ENCODE measurements around the gene MDC1. TPM values are rescaled to one million over a fixed set of nuclear protein-coding genes. Genes with fewer than 3 reads are reported as not detected.

Gene MDC1
- total RNA-seq, 1 experiment from 2014 or later: 95.9 TPM

GRCh38 chr6:30763155-30763617 is 46.1 kb upstream of the MDC1 start:
- Mint-ChIP-seq H3K4me3 (no peak overlapping the region), H3K36me3 (peaks cover 4% of the 10 kb centered on the region; the same call in 1 of the 2 replicates), H3K4me1 (peaks cover 58% of the 10 kb centered on the region), H3K9me3 (peaks cover 7% of the 10 kb centered on the region; the same call in 1 of the 2 replicates), H3K27me3 (ENCODE audit: low read depth) (no peaks in the 10 kb centered on the region; the same call in 1 of the 2 replicates), H3K27ac (peak overlapping the region; percentile 98)
- ATAC-seq (no peak), DNase-seq (ENCODE audit: low spot score) (no peak)
- POLR2A ChIA-PET: interaction anchor here (1.2 kb wide), 1 partner anchor 19 kb away, joined by 3 read pairs; the partner anchor contains the start of gene IER3
- TF ChIP-seq HMGXB4 (CRISPR knock-in tag; IDR thresholded peaks at IDR 0.05) (no peak), ESRRA (CRISPR knock-in tag; IDR thresholded peaks at IDR 0.05; ENCODE audit: borderline replicate concordance) (no peak), ZBTB21 (CRISPR knock-in tag; IDR thresholded peaks at IDR 0.05; ENCODE audit: borderline replicate concordance) (no peak), SOX15 (CRISPR knock-in tag; IDR thresholded peaks at IDR 0.05) (no peak), ZNF416 (CRISPR knock-in tag; IDR thresholded peaks at IDR 0.05) (no peak), ZNF219 (CRISPR knock-in tag; IDR thresholded peaks at IDR 0.05; ENCODE audit: borderline replicate concordance) (no peak), GABPB1 (CRISPR knock-in tag; IDR thresholded peaks at IDR 0.05) (no peak), NFYB (CRISPR knock-in tag; conservative IDR thresholded peaks at IDR 0.05; ENCODE audit: low read depth) (no peak), ERG (CRISPR knock-in tag; IDR thresholded peaks at IDR 0.05) (no peak), TEAD1 (CRISPR knock-in tag; IDR thresholded peaks at IDR 0.05) (no peak), GRHL2 (CRISPR knock-in tag; IDR thresholded peaks at IDR 0.05; ENCODE audit: insufficient replicate concordance, severe bottlenecking) (no peak), SMAD4 (CRISPR knock-in tag; IDR thresholded peaks at IDR 0.05) (no peak), ZMAT4 (CRISPR knock-in tag; IDR thresholded peaks at IDR 0.05) (no peak), ZNF263 (CRISPR knock-in tag; IDR thresholded peaks at IDR 0.05; ENCODE audit: low read depth) (no peak), ATF2 (CRISPR knock-in tag; IDR thresholded peaks at IDR 0.05; ENCODE audit: borderline replicate concordance, low read depth) (no peak), USF1 (CRISPR knock-in tag; IDR thresholded peaks at IDR 0.05) (no peak), E2F4 (CRISPR knock-in tag; IDR thresholded peaks at IDR 0.05; ENCODE audit: borderline replicate concordance, low read depth) (no peak)
- CTCF ChIA-PET: interaction anchor here (0.6 to 2.3 kb wide), 6 partner anchors 14 to 680 kb away, joined by 3 to 6 read pairs (median 3); partner anchors contain the start of gene IER3

GRCh38 chr6:30761791-30762429 is 44.8 kb upstream of the MDC1 start:
- POLR2A ChIA-PET: no interaction called here
- DNase-seq (ENCODE audit: low spot score): no peak
- H3K4me1 Mint-ChIP-seq: peaks cover 52% of the 10 kb centered on the region
- ATAC-seq: no peak
- CTCF ChIA-PET: interaction anchor here (0.7 to 1.3 kb wide), 3 partner anchors 31 to 1066 kb away, joined by 3 to 4 read pairs (median 3); partner anchors contain the start of gene MDC1
- H3K27ac Mint-ChIP-seq: peak overlapping the region; percentile 79; the same call in 1 of the 2 replicates
- H3K4me3 Mint-ChIP-seq: no peak overlapping the region
- H3K27me3 Mint-ChIP-seq (ENCODE audit: low read depth): no peaks in the 10 kb centered on the region; the same call in 1 of the 2 replicates
- H3K36me3 Mint-ChIP-seq: peaks cover 4% of the 10 kb centered on the region; the same call in 1 of the 2 replicates
- peaks cover 7% of the 10 kb centered on the region; the same call in 1 of the 2 replicates for H3K9me3 Mint-ChIP-seq
- TF ChIP-seq FOXK1 (CRISPR knock-in tag; IDR thresholded peaks at IDR 0.05) (no peak), AR (CRISPR knock-in tag; IDR thresholded peaks at IDR 0.05) (no peak), MAX (CRISPR knock-in tag; IDR thresholded peaks at IDR 0.05) (no peak)
